Transverse colon (tissue), 3 donors: ENCODE results near the gene POR.

Experiments used
- POLR2A ChIP-seq: fragments of 450-650 bp; IDR thresholded peaks from one replicate; pipeline ENCODE4 v1.6.1; 2016; ENCODE audit warnings: antibody characterized with exemption, mild to moderate bottlenecking, moderate library complexity
- TF ChIP-seq, protein P1 (sequence below), 5 experiments: fragments of 200-600 bp in 3 of 5; fragments of 450-650 bp in 2 of 5; sonication (generic) in 3 of 5; IDR thresholded peaks; 1 replicate in 2 of 5; 2 replicates in 3 of 5; pipeline ENCODE4 v1.5.1; 2016 to 2017; ENCODE audit warnings: antibody characterized with exemption in 5 of 5, inconsistent platforms in 3 of 5, mild to moderate bottlenecking in 2 of 5, moderate library complexity in 1 of 5

DNA sequence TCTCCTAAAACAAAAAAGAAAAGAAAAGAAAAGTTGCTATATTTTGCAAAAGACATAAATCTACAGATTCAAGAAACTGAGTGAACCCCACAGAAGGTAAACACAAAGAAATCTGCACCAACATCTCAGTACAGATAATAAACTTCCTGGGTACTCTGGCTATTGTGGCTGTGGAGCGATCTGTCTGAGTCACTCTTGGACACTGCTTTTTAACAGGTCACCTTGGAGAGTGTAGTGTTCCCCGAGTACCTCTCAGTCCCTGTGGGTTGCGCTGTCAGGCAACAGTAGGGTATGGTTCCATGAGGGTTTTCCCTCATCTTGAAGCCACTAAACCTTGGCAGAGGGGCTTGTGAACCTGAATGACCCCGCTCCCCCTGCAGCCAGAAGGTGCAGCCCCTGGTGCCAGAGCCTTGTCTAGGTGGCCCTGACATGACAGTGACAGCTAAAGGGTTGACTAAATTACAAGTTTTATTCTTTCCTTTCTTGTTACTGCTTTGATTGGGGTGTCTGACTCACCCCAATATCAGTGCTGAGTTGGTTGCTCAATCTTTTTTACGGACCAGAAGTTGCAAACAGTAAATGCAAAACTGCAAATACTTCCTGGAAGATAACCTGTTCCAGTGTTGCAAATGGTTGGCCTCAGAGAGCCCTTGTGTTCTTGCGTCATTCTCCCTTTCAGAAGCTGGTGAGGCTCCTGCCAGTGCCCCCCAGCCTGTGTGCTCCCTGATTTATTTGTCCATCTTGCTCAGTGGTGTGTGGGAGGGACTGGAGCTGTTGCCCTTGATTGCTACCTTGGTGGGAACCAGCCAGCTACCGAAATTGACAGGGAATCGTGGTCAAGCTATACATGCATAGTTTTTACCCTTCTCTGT lies 30.6 kb downstream of the POR start:
- TF ChIP-seq, protein P1, sequence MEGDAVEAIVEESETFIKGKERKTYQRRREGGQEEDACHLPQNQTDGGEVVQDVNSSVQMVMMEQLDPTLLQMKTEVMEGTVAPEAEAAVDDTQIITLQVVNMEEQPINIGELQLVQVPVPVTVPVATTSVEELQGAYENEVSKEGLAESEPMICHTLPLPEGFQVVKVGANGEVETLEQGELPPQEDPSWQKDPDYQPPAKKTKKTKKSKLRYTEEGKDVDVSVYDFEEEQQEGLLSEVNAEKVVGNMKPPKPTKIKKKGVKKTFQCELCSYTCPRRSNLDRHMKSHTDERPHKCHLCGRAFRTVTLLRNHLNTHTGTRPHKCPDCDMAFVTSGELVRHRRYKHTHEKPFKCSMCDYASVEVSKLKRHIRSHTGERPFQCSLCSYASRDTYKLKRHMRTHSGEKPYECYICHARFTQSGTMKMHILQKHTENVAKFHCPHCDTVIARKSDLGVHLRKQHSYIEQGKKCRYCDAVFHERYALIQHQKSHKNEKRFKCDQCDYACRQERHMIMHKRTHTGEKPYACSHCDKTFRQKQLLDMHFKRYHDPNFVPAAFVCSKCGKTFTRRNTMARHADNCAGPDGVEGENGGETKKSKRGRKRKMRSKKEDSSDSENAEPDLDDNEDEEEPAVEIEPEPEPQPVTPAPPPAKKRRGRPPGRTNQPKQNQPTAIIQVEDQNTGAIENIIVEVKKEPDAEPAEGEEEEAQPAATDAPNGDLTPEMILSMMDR (IDR thresholded peaks at IDR 0.05), result no peak
- no peak for TF ChIP-seq POLR2A
